OCI-LY3 (cell line): ENCODE results near the gene PLXNC1.
A peak's percentile ranks its signal among the peaks of the same experiment; 100 is the strongest.

Source experiments
- H2AFZ ChIP-seq: fragments of 200-600, 300-600 bp; shearing (Covaris generic); 2 replicates; pipeline ENCODE4 v1.6.0; 2014; ENCODE audit warnings: antibody characterized with exemption, low read depth, low read length
- H3K27ac ChIP-seq: fragments of 200-600, 300-600 bp; sonication (generic); 2 replicates; pipeline ENCODE4 v1.5.1; 2014; ENCODE audit warnings: mild to moderate bottlenecking, low read length, moderate library complexity, mixed read lengths
- H3K27me3 ChIP-seq: fragments of 200-600, 300-600 bp; sonication (generic); 2 replicates; pipeline ENCODE4 v1.6.1; 2014; ENCODE audit warnings: low read depth, low read length, mixed read lengths
- H3K36me3 ChIP-seq: fragments of 200-600, 300-600 bp; sonication (generic); replicated peaks from 2 replicates; pipeline ENCODE3; 2014; ENCODE audit warnings: low read depth, low read length, mixed read lengths
- H3K4me1 ChIP-seq: fragments of 300-600, 200-600 bp; sonication (generic); 2 replicates; pipeline ENCODE4 v1.6.1; 2014; ENCODE audit warnings: low read length, mixed read lengths
- H3K4me2 ChIP-seq: fragments of 200-600, 300-600 bp; sonication (generic); 2 replicates; pipeline ENCODE4 v1.6.1; 2014; ENCODE audit warnings: low read length, mixed read lengths
- H3K4me3 ChIP-seq: fragments of 300-600, 200-600 bp; sonication (generic); 2 replicates; pipeline ENCODE4 v1.5.1; 2014; ENCODE audit warnings: antibody characterized with exemption, mild to moderate bottlenecking, low read length, moderate library complexity
- H3K79me2 ChIP-seq: fragments of 300-600, 200-600 bp; shearing (Covaris generic); 2 replicates; pipeline ENCODE4 v1.6.1; 2014; ENCODE audit warnings: mild to moderate bottlenecking, low read length, mixed read lengths
- H3K9ac ChIP-seq: fragments of 300-600, 200-600 bp; shearing (Covaris generic); 2 replicates; pipeline ENCODE4 v1.6.0; 2014; ENCODE audit warnings: mild to moderate bottlenecking, low read length, moderate library complexity
- H3K9me3 ChIP-seq: fragments of 200-600, 300-600 bp; shearing (Covaris generic); 2 replicates; pipeline ENCODE4 v1.6.1; 2014; ENCODE audit warnings: low read length, mixed read lengths; ENCODE audit not compliant: insufficient read depth
- H4K20me1 ChIP-seq: fragments of 200-600, 300-600 bp; sonication (generic); 2 replicates; pipeline ENCODE4 v1.6.1; 2016; ENCODE audit warnings: low read length, mixed read lengths; ENCODE audit not compliant: insufficient read depth
- CTCF ChIP-seq: fragments of 200-600, 300-600 bp; sonication (generic); IDR thresholded peaks from 2 replicates; pipeline ENCODE4 v1.5.1; 2014; ENCODE audit warnings: antibody characterized with exemption, low read length, low read depth
- EZH2phosphoT487 ChIP-seq: fragments of 200-600 bp; shearing (Covaris generic); IDR thresholded peaks from 2 replicates; pipeline ENCODE4 v1.6.1; 2018; ENCODE audit warnings: antibody characterized with exemption, mixed run types, low read depth

Gene PLXNC1

GRCh38 chr12:94172973-94173372, 24.6 kb downstream of the PLXNC1 start:
- Histone ChIP-seq H3K4me1 (peaks cover 37% of the 10 kb centered on the region), H3K4me3 (peak overlapping the region; percentile 61), H4K20me1 (no peaks in the 10 kb centered on the region), H3K9ac (no peak overlapping the region), H3K27me3 (peaks cover 56% of the 10 kb centered on the region), H3K36me3 (peaks cover 3% of the 10 kb centered on the region), H2AFZ (no peak overlapping the region), H3K4me2 (peak overlapping the region; percentile 72), H3K9me3 (peaks cover 4% of the 10 kb centered on the region; the same call in 1 of the 2 replicates), H3K79me2 (no peaks in the 10 kb centered on the region), H3K27ac (no peak overlapping the region)
- TF ChIP-seq EZH2phosphoT487 (peak; percentile 65; the same call in 1 of the 2 replicates), CTCF (no peak)

GRCh38 chr12:94173660-94174265, 25.4 kb downstream of the PLXNC1 start:
- H3K4me2 ChIP-seq, result peak overlapping the region; percentile 72

GRCh38 chr12:94174576-94174975, 26.2 kb downstream of the PLXNC1 start:
- Histone ChIP-seq H3K9me3 (peaks cover 6% of the 10 kb centered on the region; the same call in 1 of the 2 replicates), H2AFZ (no peak overlapping the region), H3K4me1 (peaks cover 37% of the 10 kb centered on the region), H4K20me1 (no peaks in the 10 kb centered on the region), H3K4me2 (peak overlapping the region; percentile 72), H3K27me3 (peaks cover 42% of the 10 kb centered on the region), H3K79me2 (no peaks in the 10 kb centered on the region), H3K36me3 (peaks cover 4% of the 10 kb centered on the region), H3K9ac (no peak overlapping the region), H3K27ac (no peak overlapping the region), H3K4me3 (no peak overlapping the region)
- TF ChIP-seq CTCF (no peak), EZH2phosphoT487 (no peak)

More at GRCh38 chr12:94173660-94174265, 25.4 kb downstream of the PLXNC1 start:
- H3K27ac ChIP-seq, result no peak overlapping the region
- no peaks in the 10 kb centered on the region for H3K79me2 ChIP-seq
- H3K4me3 ChIP-seq, result peak overlapping the region; percentile 61
- H3K27me3 ChIP-seq, result peaks cover 48% of the 10 kb centered on the region
- H3K4me1 ChIP-seq, result peaks cover 37% of the 10 kb centered on the region
- peak overlapping the region; percentile 66 for H2AFZ ChIP-seq
- H3K36me3 ChIP-seq, result peaks cover 4% of the 10 kb centered on the region
- H3K9ac ChIP-seq, result no peak overlapping the region; the same call in 1 of the 2 replicates
- peaks cover 6% of the 10 kb centered on the region; the same call in 1 of the 2 replicates for H3K9me3 ChIP-seq
- H4K20me1 ChIP-seq, result no peaks in the 10 kb centered on the region
- TF ChIP-seq EZH2phosphoT487 (no peak), CTCF (no peak)

GRCh38 chr12:94175763-94176668, 27.6 kb downstream of the PLXNC1 start:
- Histone ChIP-seq H3K27ac (no peak overlapping the region), H3K4me1 (peaks cover 37% of the 10 kb centered on the region), H3K9me3 (peaks cover 6% of the 10 kb centered on the region; the same call in 1 of the 2 replicates), H2AFZ (no peak overlapping the region; the same call in 1 of the 2 replicates), H3K9ac (no peak overlapping the region), H4K20me1 (no peaks in the 10 kb centered on the region), H3K4me3 (peak overlapping the region; percentile 35), H3K27me3 (peaks cover 37% of the 10 kb centered on the region), H3K79me2 (no peaks in the 10 kb centered on the region), H3K4me2 (peak overlapping the region; percentile 53), H3K36me3 (peaks cover 4% of the 10 kb centered on the region)
- no peak for TF ChIP-seq EZH2phosphoT487
- TF ChIP-seq CTCF, result no peak
